GM12878 (cell line): Measurements from ENCODE around the gene ARMC6. TPM values are rescaled to one million over a fixed set of nuclear protein-coding genes. Genes with fewer than 3 reads are reported as not detected.
A peak's percentile ranks its signal among the peaks of the same experiment; 100 is the strongest.

Source experiments
- ATAC-seq: fragments of 200-7000 bp; cut with Tn5 transposase; 3 replicates; pipeline ENCODE4 v1.9.1; 2020; ENCODE audit warnings: mild to moderate bottlenecking, moderate library complexity
- BruUV-seq: library from RNA; stranded (reverse); fragments of 400-500 nt; replicated peaks from 2 replicates; lab custom pipeline; 2021; lab: Mats Ljungman, UMichigan
- CTCF ChIA-PET: fragments of 300-600 bp; sonication (Branson Sonifier 250); formaldehyde crosslinking; extraction: SDS; loops from one replicate; lab custom pipeline; 2021; ENCODE audit warnings: inconsistent platforms; lab: Yijun Ruan, JAX
- POLR2A ChIA-PET: fragments of 350-600 bp; formaldehyde crosslinking; extraction: SDS; loops from one replicate; lab custom pipeline; 2021; ENCODE audit warnings: inconsistent platforms; lab: Charles Lee
- RAD21 ChIA-PET: fragments of 300-600 bp; sonication (Branson Sonifier 250); formaldehyde crosslinking; loops from one replicate; lab custom pipeline; 2023; ENCODE audit warnings: antibody characterized with exemption; ENCODE audit not compliant: unreplicated experiment; lab: Charles Lee
- SMC1A ChIA-PET: fragments of 300-600 bp; sonication (Branson Sonifier 250); formaldehyde crosslinking; loops from one replicate; lab custom pipeline; 2023; ENCODE audit not compliant: unreplicated experiment, uncharacterized antibody; lab: Charles Lee
- DNase-seq: peaks from one replicate; pipeline ENCODE4 v3.0.0-alpha.2; 2011; ENCODE audit warnings: low read depth, low spot score
- FAIRE-seq: peaks from 3 replicates; lab custom pipeline; 2011; peaks lifted over from hg19 to GRCh38; lab: Jason Lieb, UNC
- H2AFZ ChIP-seq: 2 replicates; pipeline ENCODE4 v1.6.0; 2011; ENCODE audit warnings: low read depth, low read length, control low read depth; ENCODE audit not compliant: control insufficient read depth
- H3K27ac ChIP-seq: 2 replicates; pipeline ENCODE4 v1.5.1; 2011; ENCODE audit warnings: control low read depth; ENCODE audit not compliant: control insufficient read depth, insufficient read depth
- H3K27me3 ChIP-seq, 2 experiments: replicated peaks in 1 of 2; 2 replicates each; pipeline versions ENCODE4 v1.6.0 to v1.6.1; 2011; ENCODE audit warnings: low read length in 1 of 2; ENCODE audit not compliant: control insufficient read depth in 2 of 2, insufficient read depth in 2 of 2
- H3K36me3 ChIP-seq, 2 experiments: 2 replicates each; pipeline ENCODE4 v1.5.1; 2011; ENCODE audit warnings: low read length in 1 of 2; ENCODE audit not compliant: control insufficient read depth in 2 of 2, insufficient read depth in 2 of 2
- H3K4me1 ChIP-seq: 2 replicates; pipeline ENCODE4 v1.6.1; 2011; ENCODE audit warnings: mild to moderate bottlenecking, low read length, moderate library complexity, mixed read lengths; ENCODE audit not compliant: control insufficient read depth, insufficient read depth
- H3K4me2 ChIP-seq: 2 replicates; pipeline ENCODE4 v1.6.0; 2011; ENCODE audit warnings: control low read depth; ENCODE audit not compliant: control insufficient read depth, insufficient read depth
- H3K4me3 ChIP-seq: fragments of 200-600 bp; sonication (generic); 2 replicates; pipeline ENCODE4 v1.5.1; 2016
- H3K79me2 ChIP-seq: 2 replicates; pipeline ENCODE4 v1.6.0; 2011; ENCODE audit warnings: low read length; ENCODE audit not compliant: control insufficient read depth, insufficient read depth
- H3K9ac ChIP-seq: 2 replicates; pipeline ENCODE4 v1.8.0; 2011; ENCODE audit warnings: low read length, control low read depth, mixed read lengths; ENCODE audit not compliant: control insufficient read depth, insufficient read depth
- H3K9me3 ChIP-seq: replicated peaks from 3 replicates; pipeline ENCODE4 v1.5.1; 2011; ENCODE audit warnings: mild to moderate bottlenecking, low read length; ENCODE audit not compliant: control insufficient read depth, insufficient read depth
- H4K20me1 ChIP-seq: 2 replicates; pipeline ENCODE4 v1.6.0; 2011; ENCODE audit not compliant: control insufficient read depth, insufficient read depth
- BRCA1 ChIP-seq: IDR thresholded peaks from 2 replicates; pipeline ENCODE4 v1.6.1; 2011; ENCODE audit warnings: low read depth, low read length, improper control_type of control experiment
- CEBPB ChIP-seq, 2 experiments: fragments of 150-350 bp in 1 of 2; IDR thresholded peaks; 2 replicates each; pipeline ENCODE4 v1.6.1; 2012 to 2014; ENCODE audit warnings: low read depth in 2 of 2, low read length in 2 of 2, borderline replicate concordance in 1 of 2, inconsistent platforms in 1 of 2
- CTCF ChIP-seq, 3 experiments: IDR thresholded peaks in 2 of 3; conservative IDR thresholded peaks in 1 of 3; 2 replicates each; pipeline ENCODE4 v1.5.1; 2011; ENCODE audit warnings: low read depth in 3 of 3, low read length in 3 of 3, mild to moderate bottlenecking in 3 of 3, control low read depth in 2 of 3, moderate library complexity in 2 of 3, inconsistent platforms in 1 of 3, mixed read lengths in 1 of 3; ENCODE audit not compliant: control insufficient read depth in 2 of 3, insufficient read depth in 1 of 3; ENCODE audit errors: extremely low read depth in 1 of 3
- FOS ChIP-seq: IDR thresholded peaks from 3 replicates; pipeline ENCODE4 v1.6.1; 2011; ENCODE audit warnings: borderline replicate concordance; ENCODE audit not compliant: insufficient read length; ENCODE audit errors: extremely low read depth
- MLLT1 ChIP-seq: fragments of 450-650 bp; IDR thresholded peaks from 2 replicates; pipeline ENCODE4 v1.6.1; 2016; ENCODE audit warnings: mild to moderate bottlenecking
- POU2F2 ChIP-seq: IDR thresholded peaks from 3 replicates; pipeline ENCODE4 v1.6.1; 2011; ENCODE audit warnings: low read depth, mild to moderate bottlenecking, low read length, borderline replicate concordance
- RAD21 ChIP-seq: IDR thresholded peaks from 2 replicates; pipeline ENCODE4 v1.6.1; 2011; ENCODE audit warnings: mild to moderate bottlenecking, low read depth, low read length, moderate library complexity; ENCODE audit not compliant: insufficient read depth
- SMC3 ChIP-seq: IDR thresholded peaks from 2 replicates; pipeline ENCODE4 v1.6.1; 2011; ENCODE audit warnings: low read length, improper control_type of control experiment, borderline replicate concordance
- SREBF1 ChIP-seq: IDR thresholded peaks from 2 replicates; pipeline ENCODE4 v1.6.1; 2012; ENCODE audit warnings: mild to moderate bottlenecking, low read length
- WGBS: methylation state at CpG from one replicate; pipeline ENCODE4 v1.1.6; 2016; ENCODE audit warnings: low lambda C conversion rate; ENCODE audit not compliant: insufficient replicate concordance, insufficient coverage; ENCODE audit errors: missing lambda C conversion rate; 5-methylcytosine and 5-hydroxymethylcytosine counted together
- in situ Hi-C: fragments of 300-500 bp; cut with MboI; formaldehyde crosslinking; loops from 9 replicates; pipeline ENCODE4 v1.14.3; 2018; ENCODE audit warnings: mixed read lengths
- intact Hi-C: fragments of 100-400 bp; cut with micrococcal nuclease; formaldehyde crosslinking; loops from one replicate; pipeline ENCODE4 v1.14.2; 2022; ENCODE audit not compliant: unreplicated experiment
- polyA plus RNA-seq, 11 experiments: library from polyadenylated mRNA; depleted of rRNA in 4 of 11; unstranded in 6 of 11; stranded (reverse) in 5 of 11; fragments of >200 nt; fragmentation: Nextera tagmentation in 4 of 11; fragmentation: Illumina TruSeq in 1 of 11; extraction: Ambion mirVana in 4 of 11; extraction: Trizol in 1 of 11; gene quantifications; 1 replicate in 1 of 11; 2 replicates in 10 of 11; pipeline versions ENCODE4 v1.2.1 to v1.2.3, GENCODE V29; 2011 to 2016; ENCODE audit warnings: inconsistent platforms in 2 of 11, missing spikeins in 2 of 11, low read depth in 1 of 11
- total RNA-seq, 4 experiments: library from RNA; depleted of rRNA in 3 of 4; stranded (reverse); fragments of >200 nt in 3 of 4; fragmentation: Illumina TruSeq in 1 of 4; extraction: Trizol in 1 of 4; gene quantifications; 2 replicates each; pipeline versions ENCODE4 v1.2.1 to v1.2.3, GENCODE V29; 2013 to 2021

Gene ARMC6
- total and polyA plus RNA-seq, 10 of the 15 experiments (the other 5 are each of a cell fraction or from before 2014, with no cell fraction given) = 1.1 to 64.4 (median 41.6) TPM

- no peak for TF ChIP-seq BRCA1
- no peak for TF ChIP-seq CEBPB (IDR thresholded peaks at IDR 0.05; ENCODE audit: borderline replicate concordance in 1 of 2, low read depth in 2 of 2, low read length in 2 of 2)
- TF ChIP-seq FOS = no peak
Observed at GRCh38 chr19:18993115-18993514, 40.3 kb upstream of the ARMC6 start (continued).

- WGBS = 60% methylated on average over 5 of the region's 5 CpGs
- H3K27ac ChIP-seq = no peak overlapping the region
- H2AFZ ChIP-seq = no peak overlapping the region
- TF ChIP-seq RAD21 = peak; percentile 38
- peak; percentile 23; the same call in 1 of the 2 replicates for TF ChIP-seq SMC3
- TF ChIP-seq SREBF1 = no peak
- no peak for TF ChIP-seq MLLT1
- peak; percentile 29 to 39 (median 39); a peak in 4 of 6 replicates for TF ChIP-seq CTCF (IDR thresholded peaks at IDR 0.05 in 2 of 3, conservative IDR thresholded peaks at IDR 0.05 in 1 of 3; ENCODE audit: control insufficient read depth in 2 of 3, extremely low read depth in 1 of 3, insufficient read depth in 1 of 3, low read depth in 3 of 3, low read length in 3 of 3)
- TF ChIP-seq POU2F2 = peak; percentile 91; the same call in 2 of the 3 replicates
- TF ChIP-seq, all 136 proteins: peak for 4
- Histone ChIP-seq H3K27me3 (no peaks in the 10 kb centered on the region), H4K20me1 (no peaks in the 10 kb centered on the region), H3K4me1 (no peaks in the 10 kb centered on the region), H3K9me3 (no peaks in the 10 kb centered on the region), H3K79me2 (no peaks in the 10 kb centered on the region), H3K4me3 (no peak overlapping the region), H3K9ac (no peak overlapping the region), H3K4me2 (no peak overlapping the region), H3K36me3 (peaks cover 34 to 41% of the 10 kb centered on the region in 2 experiments)
- in situ Hi-C loops (no loop called here), intact Hi-C loops (no loop called here)
- ChIA-PET RAD21 (no interaction called here), CTCF (interaction anchor here (1.0 kb wide), 1 partner anchor 8 kb away, joined by 4 read pairs; no protein-coding TSS in a partner anchor), POLR2A (no interaction called here), SMC1A (no interaction called here)
- DNase-seq (no peak), ATAC-seq (peak; percentile 92), FAIRE-seq (peak; percentile 47)
- no TSS peak for BruUV-seq
Observed at GRCh38 chr19:18995804-18996241, 37.6 kb upstream of the ARMC6 start.
